Limb (tissue), 2 donors: Measurements from ENCODE around the gene MEAF6.

Source experiments
- DNase-seq, 2 donors: peaks; one replicate each; pipeline ENCODE4 v3.0.0-alpha.2; 2016; ENCODE audit errors: extremely low spot score in 2 of 2

Gene MEAF6

DNA sequence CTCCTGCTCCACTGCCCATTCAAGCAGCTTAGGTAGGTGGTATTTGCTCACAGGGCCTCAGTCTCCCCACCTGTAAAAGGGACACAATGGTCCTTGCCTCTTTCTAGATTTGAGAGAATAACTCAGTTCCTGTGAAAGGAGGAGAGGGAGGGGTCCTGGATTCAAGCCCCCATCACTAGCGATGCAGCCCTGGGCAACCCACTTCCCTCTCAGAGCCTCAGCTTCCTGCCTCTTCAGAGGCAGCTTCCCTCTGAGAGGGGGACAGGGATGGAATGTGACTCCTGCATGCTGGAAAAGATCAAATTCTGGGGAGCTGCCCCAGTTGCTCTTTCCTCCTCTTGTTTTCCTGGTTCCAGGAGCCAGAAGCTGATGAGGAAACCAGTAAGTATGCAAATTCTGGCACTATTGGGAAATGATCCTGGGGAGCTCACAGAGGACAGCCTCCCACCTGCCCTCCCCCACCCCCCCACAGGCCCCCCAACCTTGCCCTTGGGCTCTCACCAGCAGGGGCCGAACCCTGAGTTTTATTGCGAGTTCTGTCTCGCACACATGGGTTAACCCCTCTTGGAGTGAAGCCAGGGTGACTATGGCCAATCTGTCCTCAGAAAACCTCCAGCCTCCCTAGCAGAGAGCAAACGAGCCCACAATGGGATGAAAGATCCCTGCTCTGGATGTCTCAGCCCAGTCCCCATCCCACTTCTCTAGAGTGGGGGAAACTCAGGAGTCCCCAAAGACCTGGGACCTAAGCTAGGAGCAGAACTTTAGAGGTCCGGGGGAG, 28.5 kb downstream of the MEAF6 start:
- DNase-seq, result no peak

DNA sequence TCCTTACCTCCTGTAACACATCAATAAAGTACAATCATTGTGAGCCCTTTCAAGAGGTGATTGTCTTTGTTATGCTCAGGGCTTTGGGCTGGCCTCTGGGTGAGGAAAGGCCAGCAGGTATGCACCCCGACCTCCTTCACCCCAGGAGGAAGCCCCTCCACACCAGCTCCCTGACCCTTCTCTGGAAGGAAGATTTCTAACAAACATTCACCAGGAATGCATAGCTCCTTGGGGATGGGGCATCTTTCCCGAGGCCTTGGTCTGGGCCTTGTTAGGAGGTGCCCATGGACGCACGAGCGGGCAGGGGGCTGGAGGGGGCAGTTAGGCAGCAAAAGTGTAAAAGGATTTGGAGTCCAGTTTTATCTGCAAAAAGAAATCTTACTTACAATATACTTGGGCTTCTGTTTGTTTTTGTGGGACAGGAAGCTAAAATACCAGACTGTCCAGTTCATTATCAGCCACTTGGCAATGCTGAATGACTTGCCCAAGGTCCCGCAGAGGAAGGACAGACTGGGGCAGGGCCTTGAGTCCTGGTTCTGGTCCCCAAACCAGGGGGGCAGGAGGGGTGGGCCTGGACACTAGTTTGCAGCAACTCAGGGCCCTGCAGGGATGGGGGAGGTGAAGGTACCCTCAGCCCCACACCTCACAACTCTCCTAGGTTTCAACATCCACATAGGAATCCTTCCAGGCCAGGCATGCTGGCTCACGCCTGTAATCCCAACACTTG, 30.1 kb downstream of the MEAF6 start:
- no peak for DNase-seq

DNA sequence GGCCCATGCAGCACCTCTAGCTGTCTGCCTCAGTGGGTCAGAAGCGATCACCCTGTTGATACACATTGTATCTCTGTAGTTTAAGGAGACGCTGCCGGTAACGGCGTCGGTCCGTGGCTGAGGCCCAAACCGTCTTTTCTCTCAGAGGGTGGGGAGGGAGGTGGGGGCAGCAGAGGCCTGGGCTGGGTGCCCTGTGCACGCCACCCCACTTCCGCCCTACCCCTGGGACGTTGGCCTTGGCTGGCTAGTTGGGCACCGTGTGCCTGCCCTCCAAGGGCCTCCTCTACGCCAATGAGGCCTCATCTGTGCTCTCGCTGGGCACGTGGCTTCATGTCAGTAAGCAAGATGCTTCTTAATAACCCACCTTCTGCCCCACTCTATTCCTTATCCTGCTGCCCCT, 30.8 kb downstream of the MEAF6 start:
- DNase-seq, result no peak

DNA sequence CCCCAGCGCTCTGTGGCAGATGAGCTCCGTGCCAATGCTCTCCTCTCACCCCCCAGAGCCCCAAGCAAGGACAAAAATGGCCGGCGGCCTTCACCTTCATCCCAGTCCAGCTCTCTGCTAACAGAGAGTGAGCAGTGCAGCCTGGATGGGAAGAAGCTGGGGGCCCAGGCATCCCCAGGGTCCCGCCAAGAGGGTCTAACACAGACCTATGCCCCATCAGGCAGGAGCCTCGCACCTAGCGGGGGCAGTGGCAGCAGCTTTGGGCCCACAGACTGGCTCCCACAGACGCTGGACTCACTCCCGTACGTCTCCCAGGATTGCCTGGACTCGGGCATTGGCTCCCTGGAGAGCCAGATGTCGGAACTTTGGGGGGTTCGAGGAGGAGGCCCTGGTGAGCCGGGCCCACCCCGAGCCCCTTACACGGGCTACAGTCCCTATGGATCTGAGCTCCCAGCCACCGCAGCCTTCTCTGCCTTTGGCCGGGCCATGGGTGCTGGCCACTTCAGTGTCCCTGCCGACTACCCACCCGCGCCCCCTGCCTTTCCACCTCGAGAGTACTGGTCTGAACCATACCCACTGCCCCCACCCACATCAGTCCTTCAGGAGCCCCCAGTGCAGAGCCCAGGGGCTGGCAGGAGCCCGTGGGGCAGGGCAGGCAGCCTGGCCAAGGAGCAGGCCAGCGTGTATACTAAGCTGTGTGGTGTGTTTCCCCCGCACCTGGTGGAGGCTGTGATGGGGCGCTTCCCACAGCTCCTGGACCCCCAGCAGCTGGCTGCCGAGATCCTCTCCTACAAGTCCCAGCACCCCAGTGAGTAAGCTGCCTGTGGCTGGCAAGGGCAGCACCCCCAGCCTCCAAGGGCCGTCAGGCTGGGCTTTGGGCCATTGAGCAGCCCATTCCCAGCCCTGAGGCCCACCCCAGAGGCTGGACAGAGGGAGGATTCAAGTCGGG, 31.5 kb downstream of the MEAF6 start:
- DNase-seq, result no peak

DNA sequence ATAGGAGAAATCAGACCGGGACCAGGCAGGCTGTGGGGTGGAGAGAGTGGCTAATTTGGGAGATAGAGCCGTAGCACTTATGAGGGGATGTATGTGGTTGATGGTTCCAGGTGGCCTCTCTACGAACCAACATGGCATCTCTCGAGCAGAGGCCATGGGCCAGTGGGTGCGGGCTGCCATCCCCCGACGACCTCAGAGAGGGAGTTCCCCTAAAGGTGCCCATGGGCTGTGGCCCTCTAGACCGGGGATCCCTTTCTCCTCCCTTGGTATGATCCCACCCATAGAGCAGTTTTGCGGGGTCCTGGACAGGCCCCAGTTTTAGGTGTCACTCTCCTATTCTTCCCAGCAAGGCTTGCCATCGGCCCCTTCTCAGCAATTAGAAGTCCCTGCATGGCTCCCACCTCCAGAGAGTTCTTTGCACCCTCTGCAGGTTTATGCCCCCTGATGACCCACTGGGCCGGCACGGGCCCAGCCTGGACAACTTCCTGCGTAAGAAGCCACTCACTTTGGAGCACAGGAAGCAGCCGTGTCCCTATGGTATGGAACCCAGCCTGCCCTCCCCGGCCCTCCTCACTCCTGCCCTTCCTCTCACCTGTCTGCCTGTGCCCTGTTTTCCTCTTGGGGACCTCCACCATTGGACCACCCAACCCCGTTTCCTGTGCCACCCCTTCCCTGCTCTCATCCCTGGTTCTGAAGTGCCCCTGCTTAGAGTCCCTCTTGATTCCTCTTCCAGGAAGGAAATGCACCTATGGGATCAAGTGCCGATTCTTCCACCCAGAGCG, 32.4 kb downstream of the MEAF6 start:
- no peak for DNase-seq

DNA sequence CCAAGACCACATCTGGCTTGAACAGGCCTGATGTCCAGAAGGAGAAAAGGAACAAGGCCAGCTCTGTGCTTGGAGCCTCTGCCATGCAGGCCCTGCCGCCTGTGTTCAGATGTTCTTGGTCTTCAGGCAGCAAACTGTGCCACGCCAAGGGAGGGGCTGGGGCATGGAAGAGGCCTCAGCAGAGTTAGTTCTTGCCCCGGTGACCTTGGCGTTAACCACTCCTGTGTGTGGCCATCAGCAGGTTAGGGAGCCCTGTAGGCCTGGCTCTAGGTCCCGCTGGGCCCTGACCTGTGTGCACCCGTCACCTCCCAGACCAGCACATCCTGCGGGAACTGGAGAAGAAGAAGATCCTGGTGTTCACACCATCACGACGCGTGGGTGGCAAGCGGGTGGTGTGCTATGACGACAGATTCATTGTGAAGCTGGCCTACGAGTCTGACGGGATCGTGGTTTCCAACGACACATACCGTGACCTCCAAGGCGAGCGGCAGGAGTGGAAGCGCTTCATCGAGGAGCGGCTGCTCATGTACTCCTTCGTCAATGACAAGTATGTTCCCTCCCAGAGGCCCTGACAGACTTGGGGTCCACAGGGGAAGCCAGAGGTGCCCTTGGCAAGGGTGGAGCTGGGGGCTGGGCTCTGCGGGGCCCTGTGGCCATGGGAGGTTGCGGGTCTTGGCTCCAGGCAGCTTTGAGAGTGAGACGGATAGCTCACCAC, 33.1 kb downstream of the MEAF6 start:
- DNase-seq, result no peak

DNA sequence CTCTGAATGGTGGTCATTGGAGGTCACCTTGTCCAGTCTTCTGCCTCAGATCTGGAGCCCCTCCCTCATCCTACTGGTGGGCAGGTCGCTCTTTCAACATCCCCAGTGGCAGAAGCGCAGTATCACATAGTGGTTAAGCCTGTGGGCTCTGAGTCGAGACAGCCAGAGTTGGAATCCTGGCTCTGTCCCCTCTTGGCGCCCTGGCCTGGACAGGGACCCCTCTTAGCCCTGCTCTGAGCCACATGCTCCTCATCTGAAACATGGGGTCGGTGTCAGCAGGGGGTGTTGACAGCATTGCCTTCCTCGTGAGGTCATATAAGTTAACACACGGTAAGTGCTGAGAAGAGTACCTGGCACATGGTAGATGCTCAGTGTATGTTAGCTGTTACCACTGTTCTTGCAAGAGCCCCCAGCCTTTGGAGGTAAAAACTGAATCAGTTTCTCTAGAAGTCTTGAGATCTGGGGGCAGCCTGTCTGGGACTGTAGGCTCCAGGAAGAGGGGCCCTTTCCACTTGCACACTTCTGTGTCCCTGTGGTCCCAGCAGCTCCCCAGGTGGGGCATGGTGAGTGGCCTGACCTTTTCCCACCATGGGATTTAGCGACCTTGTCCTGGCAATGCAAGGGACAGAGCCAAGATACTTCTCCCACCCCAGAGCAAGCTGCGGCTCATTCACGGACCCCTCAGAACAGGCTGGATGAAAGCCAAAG, 33.8 kb downstream of the MEAF6 start:
- no peak for DNase-seq

DNA sequence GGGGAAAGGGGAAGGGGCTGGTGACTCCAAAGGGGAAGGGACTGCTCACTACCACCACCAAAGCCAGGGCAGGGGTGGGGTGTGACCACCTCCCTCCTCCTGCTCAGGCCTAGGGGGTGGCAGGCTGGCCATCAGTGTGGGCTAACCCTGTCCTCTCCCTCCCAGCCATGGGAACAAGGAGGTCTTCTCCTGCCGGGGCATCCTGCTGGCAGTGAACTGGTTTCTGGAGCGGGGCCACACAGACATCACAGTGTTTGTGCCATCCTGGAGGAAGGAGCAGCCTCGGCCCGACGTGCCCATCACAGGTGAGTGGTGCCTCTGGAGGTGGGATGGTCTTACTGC, 34.5 kb downstream of the MEAF6 start:
- no peak for DNase-seq

DNA sequence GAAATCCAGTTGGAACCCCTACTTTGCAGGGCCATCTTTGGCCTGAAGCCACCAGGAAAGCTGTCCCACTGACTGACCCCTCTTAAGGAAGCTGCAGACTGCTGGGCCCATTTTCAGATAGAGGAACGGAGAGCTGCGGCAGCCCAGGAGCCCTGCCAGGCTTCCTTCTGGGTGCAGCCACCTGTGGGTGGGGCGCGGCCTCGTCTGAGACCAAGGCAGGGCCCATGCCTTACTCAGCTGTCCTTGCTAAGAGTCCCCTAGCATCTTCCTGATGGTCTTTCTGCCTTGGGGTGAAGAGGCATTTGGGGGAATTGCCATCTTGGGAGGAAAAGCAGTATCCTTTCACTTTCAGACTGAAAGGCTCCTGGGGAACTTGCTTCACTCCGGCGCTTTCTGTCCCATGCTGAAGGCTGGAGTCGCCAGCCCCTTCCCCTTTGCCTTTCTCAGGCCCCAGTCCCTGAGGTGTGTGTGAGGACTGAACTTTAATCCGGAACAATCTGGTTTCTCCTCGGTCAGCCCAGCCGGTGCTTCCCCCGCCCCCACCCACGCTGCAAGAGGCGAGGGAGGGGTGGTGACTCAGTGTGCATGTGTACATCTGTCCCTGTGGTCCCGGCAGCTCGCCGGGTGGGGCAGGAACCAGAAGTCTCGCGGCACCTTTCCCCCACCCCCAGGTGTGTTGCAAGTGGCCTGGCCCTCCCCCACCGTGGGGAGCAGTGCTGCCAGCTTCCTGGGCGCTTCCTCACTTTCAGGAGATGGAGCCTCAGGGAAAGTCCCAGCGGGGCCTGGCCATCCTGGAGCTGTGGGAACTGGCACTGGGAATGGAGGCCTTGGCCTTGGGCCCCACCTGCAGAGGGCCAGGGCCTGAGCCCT, 35.1 kb downstream of the MEAF6 start:
- no peak for DNase-seq

DNA sequence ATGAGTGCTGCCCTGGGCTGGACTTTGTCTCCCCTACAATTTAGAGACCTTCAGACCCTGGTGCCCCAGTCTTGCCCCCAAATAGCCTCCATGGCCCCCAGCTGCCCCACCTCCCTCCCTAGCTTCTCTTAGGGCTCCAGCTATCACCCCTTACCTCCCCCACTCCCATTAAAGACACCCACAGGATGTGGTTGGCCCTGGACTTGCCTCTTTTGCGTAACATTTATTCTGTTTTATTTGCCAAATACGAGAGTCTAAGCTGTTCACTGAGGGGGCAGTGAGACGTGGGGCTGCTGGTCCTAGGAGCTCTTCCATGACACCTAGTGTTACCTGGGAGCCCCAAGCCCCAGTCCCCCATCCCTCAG, 35.7 kb downstream of the MEAF6 start:
- DNase-seq, result no peak

DNA sequence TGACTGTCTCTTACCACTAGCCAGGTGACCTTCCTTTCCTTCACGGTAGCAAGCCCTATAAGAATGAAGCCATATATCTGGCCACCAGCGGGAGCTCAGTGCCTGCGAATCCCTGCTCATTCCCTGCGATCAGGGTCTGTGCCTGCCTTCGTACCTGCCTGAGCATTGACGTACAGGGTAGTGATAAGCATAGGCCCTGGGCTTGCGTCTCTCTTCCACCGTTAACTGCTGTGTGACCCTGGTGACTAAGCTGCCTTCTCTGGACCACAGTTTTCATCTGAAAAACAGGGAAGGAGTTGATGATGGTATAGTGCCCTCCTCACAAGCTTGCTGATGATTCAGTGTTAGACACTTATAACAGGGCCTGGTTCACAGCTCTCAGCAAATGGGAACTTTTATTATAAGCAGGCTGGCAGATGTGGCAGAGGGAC, 36.1 kb downstream of the MEAF6 start:
- no peak for DNase-seq

DNA sequence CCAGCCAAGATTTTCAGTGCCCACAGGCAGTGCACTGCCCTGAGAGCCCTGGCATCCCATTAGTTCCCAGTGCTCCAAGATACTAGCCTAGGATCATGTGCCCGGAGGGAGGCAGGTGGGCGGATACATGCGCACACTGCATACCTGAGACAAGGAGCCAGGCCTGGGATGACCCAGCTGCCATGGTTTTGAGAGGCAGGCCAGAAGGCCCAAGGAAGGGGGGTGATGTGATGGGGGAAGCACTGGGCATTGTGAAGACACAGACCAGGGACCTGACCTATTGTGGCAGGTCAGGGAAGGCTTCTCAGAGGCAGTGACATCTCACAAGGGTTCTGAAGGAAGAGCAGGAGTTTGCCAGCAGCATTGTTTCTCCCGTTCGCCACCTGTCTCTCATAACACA, 36.6 kb downstream of the MEAF6 start:
- DNase-seq, result no peak

DNA sequence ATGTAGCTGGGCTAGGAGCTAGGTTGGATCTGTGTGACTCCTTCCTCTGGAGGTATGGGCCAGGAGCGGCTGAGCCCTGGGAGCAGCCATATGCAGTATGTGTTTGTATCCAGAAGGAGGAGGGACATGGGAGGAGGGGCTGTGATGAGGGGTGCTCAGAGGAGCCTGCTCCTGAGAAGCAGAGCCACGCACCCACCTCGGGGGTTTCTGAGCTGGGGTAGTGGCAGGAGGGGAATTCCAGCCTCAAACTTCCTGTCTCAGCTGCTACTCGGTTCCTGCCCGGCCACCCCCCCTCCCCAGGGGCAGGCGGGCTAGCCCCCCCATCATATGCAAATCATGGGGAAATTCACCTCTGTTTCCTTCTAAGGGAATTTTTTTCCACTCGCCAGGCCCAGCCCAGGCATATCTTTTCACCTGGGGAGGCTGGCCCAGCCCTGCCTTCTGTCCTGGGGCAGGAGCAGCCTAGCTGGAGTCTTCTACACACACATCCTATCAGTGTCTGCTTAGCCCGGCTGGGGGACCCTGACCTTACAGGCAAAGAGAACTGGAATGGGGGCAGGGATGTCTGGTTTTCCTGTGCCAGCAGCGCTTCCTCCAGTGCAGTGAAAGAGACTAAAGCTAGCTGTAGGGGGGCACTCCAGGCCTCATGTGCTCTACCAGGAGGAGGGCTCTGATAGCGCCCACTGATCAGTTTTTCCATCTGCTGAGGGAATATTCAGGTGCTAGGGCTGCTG, 37.2 kb downstream of the MEAF6 start:
- DNase-seq, result no peak

DNA sequence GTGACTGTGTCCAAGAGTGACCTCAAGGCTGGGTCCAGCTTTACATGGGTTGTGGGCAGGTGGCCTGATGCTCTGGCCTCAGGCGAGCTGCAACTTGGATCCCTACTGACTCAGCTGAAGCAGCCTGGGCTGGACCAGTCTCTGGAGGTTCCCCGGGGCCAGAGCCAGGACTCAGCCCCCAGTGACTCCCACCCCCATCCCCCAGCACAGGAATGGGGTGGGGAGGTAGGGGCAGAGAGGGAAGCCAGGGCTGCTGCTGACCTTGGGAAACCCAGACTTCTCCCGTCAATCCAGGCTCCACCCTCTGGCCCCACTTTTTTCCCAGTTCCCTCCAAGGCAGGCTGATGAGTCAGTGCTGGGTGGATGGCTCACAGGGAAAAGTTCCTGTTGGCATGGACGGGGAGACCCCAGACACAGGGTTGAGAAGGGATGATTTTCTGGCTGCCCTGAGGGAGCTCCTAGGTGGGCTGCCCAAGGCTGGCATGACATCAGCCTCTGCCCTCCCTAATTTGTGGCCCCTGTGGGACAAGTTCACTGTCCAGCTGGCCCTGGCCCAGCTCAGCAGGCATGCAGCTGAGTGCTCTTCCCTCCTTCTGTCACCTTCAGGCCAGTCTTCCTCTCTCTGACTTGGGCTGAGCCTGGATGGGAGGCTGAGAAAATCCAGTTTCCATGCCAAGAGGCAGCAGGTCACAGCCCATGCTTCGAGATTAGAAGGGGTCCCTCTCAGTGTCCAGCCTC, 37.9 kb downstream of the MEAF6 start:
- no peak for DNase-seq

DNA sequence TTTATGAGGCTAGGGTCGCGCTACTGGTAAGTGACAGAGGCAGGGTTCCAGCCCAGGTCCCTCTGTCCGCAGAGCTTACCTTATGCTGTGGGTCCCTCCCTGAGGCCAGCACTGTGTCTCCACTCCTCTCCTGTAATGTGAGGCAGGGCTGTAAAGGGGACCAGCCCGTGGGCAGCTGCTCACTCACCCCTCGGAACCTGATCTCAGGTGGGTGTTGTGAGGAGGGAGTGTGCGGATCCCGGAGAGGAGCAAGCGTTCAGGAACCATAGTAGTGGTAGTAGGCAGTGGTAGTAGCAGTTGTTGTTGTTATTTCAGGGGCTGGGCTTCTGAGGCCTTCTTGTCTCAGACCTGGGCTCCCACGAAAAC, 38.5 kb downstream of the MEAF6 start:
- DNase-seq, result no peak

DNA sequence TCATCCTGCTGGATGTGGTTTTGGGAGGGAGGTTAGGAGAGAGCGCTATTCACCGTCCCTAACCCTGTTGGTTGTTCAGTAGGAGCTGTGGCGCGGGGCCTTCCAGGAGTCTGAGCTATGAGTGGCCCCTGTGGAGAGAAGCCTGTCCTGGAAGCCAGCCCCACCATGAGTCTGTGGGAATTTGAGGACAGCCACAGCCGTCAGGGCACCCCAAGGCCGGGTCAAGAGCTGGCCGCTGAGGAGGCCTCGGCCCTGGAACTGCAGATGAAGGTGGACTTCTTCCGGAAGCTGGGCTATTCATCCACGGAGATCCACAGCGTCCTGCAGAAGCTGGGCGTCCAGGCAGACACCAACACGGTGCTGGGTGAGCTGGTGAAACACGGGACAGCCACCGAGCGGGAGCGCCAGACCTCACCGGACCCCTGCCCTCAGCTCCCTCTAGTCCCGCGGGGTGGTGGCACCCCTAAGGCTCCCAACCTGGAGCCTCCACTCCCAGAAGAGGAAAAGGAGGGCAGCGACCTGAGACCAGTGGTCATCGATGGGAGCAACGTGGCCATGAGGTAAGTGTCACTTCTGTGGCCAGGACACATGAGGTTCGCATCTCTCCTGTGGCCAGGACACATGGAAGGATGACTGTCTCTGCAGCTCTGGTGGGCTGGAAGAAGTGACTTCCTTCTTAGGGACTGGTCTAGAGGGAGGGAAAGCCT, 39.0 kb downstream of the MEAF6 start:
- DNase-seq, result no peak

DNA sequence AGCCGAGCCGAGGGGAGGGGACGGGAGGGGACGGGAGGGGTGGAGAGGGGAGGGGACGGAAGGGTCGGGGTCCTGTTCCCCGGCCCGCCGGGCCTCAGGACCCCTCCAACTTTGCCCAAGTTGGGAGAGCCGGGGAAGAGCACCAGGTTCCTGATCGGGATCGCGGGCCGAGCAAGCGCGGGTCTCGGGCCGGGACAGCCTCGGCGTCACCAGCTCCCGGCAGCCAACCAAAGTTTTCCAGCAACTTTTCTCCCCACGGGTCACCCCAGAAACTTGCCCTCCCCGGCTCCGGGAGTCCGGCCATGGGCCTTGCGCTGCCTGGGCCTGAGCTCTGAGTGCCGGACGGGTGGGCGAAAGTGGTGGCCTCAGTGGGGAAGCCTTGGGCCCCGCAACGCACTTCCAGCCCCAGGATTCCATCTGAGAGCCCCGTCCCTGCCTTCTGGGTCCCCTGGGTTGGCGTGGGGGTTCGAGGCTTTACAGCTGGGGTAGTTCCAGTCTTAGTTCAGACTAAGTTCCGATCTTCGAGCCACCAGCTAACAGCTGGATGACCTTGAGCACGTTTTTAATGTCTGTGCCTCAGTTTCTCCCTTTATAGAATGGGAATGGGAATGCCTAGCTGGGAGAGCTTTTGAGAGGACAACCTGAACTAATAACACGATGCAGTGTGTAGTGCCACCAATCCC, 39.7 kb downstream of the MEAF6 start:
- no peak for DNase-seq
